Endothelial cell (in vitro differentiated cells): ENCODE measurements around the gene CFAP46. TPM values are rescaled to one million over a fixed set of nuclear protein-coding genes. Genes with fewer than 3 reads are reported as not detected.

Experiments
- DNase-seq: peaks from one replicate; pipeline ENCODE4 v3.0.0; 2021; ENCODE audit warnings: low spot score
- H3K27ac Mint-ChIP-seq: one replicate; pipeline ENCODE4 v1.8.0; 2021; ENCODE audit warnings: mixed read lengths, inconsistent platforms; ENCODE audit not compliant: unreplicated experiment
- H3K27me3 Mint-ChIP-seq: one replicate; pipeline ENCODE4 v1.8.0; 2021; ENCODE audit warnings: mild to moderate bottlenecking, moderate library complexity, mixed read lengths, inconsistent platforms; ENCODE audit not compliant: unreplicated experiment
- H3K36me3 Mint-ChIP-seq: one replicate; pipeline ENCODE4 v1.8.0; 2021; ENCODE audit warnings: mild to moderate bottlenecking, low read depth, mixed read lengths, inconsistent platforms; ENCODE audit not compliant: unreplicated experiment
- H3K4me1 Mint-ChIP-seq: one replicate; pipeline ENCODE4 v1.8.0; 2021; ENCODE audit warnings: mild to moderate bottlenecking, mixed read lengths, inconsistent platforms; ENCODE audit not compliant: unreplicated experiment
- H3K4me3 Mint-ChIP-seq: one replicate; pipeline ENCODE4 v1.8.0; 2021; ENCODE audit warnings: mild to moderate bottlenecking, mixed read lengths, inconsistent platforms; ENCODE audit not compliant: unreplicated experiment
- H3K9me3 Mint-ChIP-seq: one replicate; pipeline ENCODE4 v1.8.0; 2021; ENCODE audit warnings: mixed read lengths, inconsistent platforms; ENCODE audit not compliant: unreplicated experiment
- CTCF ChIP-seq: fragments of 200-600 bp; sonication (generic); IDR thresholded peaks from one replicate; pipeline ENCODE4 v1.5.0; 2021; ENCODE audit warnings: antibody characterized with exemption; ENCODE audit not compliant: unreplicated experiment
- total RNA-seq: library from RNA; stranded (reverse); fragmentation: NEBNext Ultra II Directional; extraction: Animal tissue kit (Norgen Biotek cat#: 25700); gene quantifications from one replicate; pipeline ENCODE4 v1.2.1, GENCODE V29; 2021; ENCODE audit not compliant: unreplicated experiment

Gene CFAP46
- total RNA-seq, 1 donor from 2014 or later: 0.95 TPM

GRCh38 chr10:132861116-132861691 lies 81.2 kb downstream of the CFAP46 start:
- TF ChIP-seq CTCF: no peak
- H3K27me3 Mint-ChIP-seq: peaks cover 17% of the 10 kb centered on the region
- DNase-seq: no peak
- H3K36me3 Mint-ChIP-seq: peaks cover 3% of the 10 kb centered on the region
- H3K9me3 Mint-ChIP-seq: no peaks in the 10 kb centered on the region
- H3K4me1 Mint-ChIP-seq: peaks cover 14% of the 10 kb centered on the region
- H3K4me3 Mint-ChIP-seq: no peak overlapping the region
- H3K27ac Mint-ChIP-seq: no peak overlapping the region

GRCh38 chr10:132860532-132860931 lies 81.8 kb downstream of the CFAP46 start:
- H3K4me3 Mint-ChIP-seq: no peak overlapping the region
- no peaks in the 10 kb centered on the region for H3K9me3 Mint-ChIP-seq
- no peak for DNase-seq
- H3K36me3 Mint-ChIP-seq: peaks cover 3% of the 10 kb centered on the region
- H3K4me1 Mint-ChIP-seq: peaks cover 14% of the 10 kb centered on the region
- no peak for TF ChIP-seq CTCF
- peaks cover 17% of the 10 kb centered on the region for H3K27me3 Mint-ChIP-seq
- no peak overlapping the region for H3K27ac Mint-ChIP-seq

GRCh38 chr10:132859084-132859855 lies 83.1 kb downstream of the CFAP46 start:
- DNase-seq: no peak
- H3K4me3 Mint-ChIP-seq: no peak overlapping the region
- peaks cover 10% of the 10 kb centered on the region for H3K27me3 Mint-ChIP-seq
- no peaks in the 10 kb centered on the region for H3K9me3 Mint-ChIP-seq
- peaks cover 3% of the 10 kb centered on the region for H3K36me3 Mint-ChIP-seq
- TF ChIP-seq CTCF: no peak
- H3K4me1 Mint-ChIP-seq: peaks cover 11% of the 10 kb centered on the region
- H3K27ac Mint-ChIP-seq: no peak overlapping the region

- no peak for DNase-seq
- Mint-ChIP-seq H3K27ac (no peak overlapping the region), H3K4me3 (no peak overlapping the region), H3K36me3 (peaks cover 3% of the 10 kb centered on the region), H3K4me1 (peaks cover 5% of the 10 kb centered on the region), H3K27me3 (peaks cover 3% of the 10 kb centered on the region), H3K9me3 (no peaks in the 10 kb centered on the region)
- no peak for TF ChIP-seq CTCF
These were observed 84.0 kb downstream of the CFAP46 start for GRCh38 chr10:132858121-132859081.
